IMR-90 (cell line): ENCODE results near the gene PRUNE2. TPM values are rescaled to one million over a fixed set of nuclear protein-coding genes. Genes with fewer than 3 reads are reported as not detected.

Experiments
- ATAC-seq: fragments of 200-7000 bp; cut with Tn5 transposase; 2 replicates; pipeline ENCODE4 v1.9.1; 2020; ENCODE audit warnings: low read depth, mild to moderate bottlenecking, moderate library complexity
- BruUV-seq: library from RNA; stranded (reverse); fragments of 400-500 nt; replicated peaks from 2 replicates; lab custom pipeline; 2021; lab: Mats Ljungman, UMichigan
- CTCF ChIA-PET: fragments of 300-600 bp; formaldehyde crosslinking; extraction: SDS; loops from one replicate; lab custom pipeline; 2021; ENCODE audit warnings: antibody characterized with exemption; lab: Yijun Ruan, JAX
- POLR2A ChIA-PET: fragments of 300-600 bp; sonication (Branson Sonifier 250); formaldehyde crosslinking; loops from one replicate; lab custom pipeline; 2022; ENCODE audit warnings: antibody characterized with exemption; ENCODE audit not compliant: unreplicated experiment; lab: Charles Lee
- DNase-seq: peaks from one replicate; pipeline ENCODE4 v3.0.0; 2013
- H2AFZ ChIP-seq: replicated peaks from 2 replicates; pipeline ENCODE3; 2013; ENCODE audit warnings: low read length, mild to moderate bottlenecking; ENCODE audit not compliant: poor library complexity
- H2AK5ac ChIP-seq: 2 replicates; pipeline ENCODE4 v1.6.1; 2013; ENCODE audit warnings: low read depth, low read length, inconsistent platforms
- H2AK9ac ChIP-seq: replicated peaks from 2 replicates; pipeline ENCODE3; 2013; ENCODE audit warnings: mild to moderate bottlenecking, low read depth, low read length, moderate library complexity; ENCODE audit not compliant: poor library complexity
- H2BK120ac ChIP-seq: 2 replicates; pipeline ENCODE4 v1.6.1; 2013; ENCODE audit warnings: low read depth, low read length, inconsistent platforms
- H2BK15ac ChIP-seq: 3 replicates; pipeline ENCODE4 v1.6.1; 2013; ENCODE audit warnings: low read depth, low read length, inconsistent platforms
- H2BK20ac ChIP-seq: 2 replicates; pipeline ENCODE4 v1.6.1; 2013; ENCODE audit warnings: low read depth, mild to moderate bottlenecking, inconsistent platforms, low read length, moderate library complexity
- H2BK5ac ChIP-seq: 2 replicates; pipeline ENCODE4 v1.6.1; 2013; ENCODE audit warnings: mild to moderate bottlenecking, low read depth, low read length, inconsistent platforms; ENCODE audit not compliant: poor library complexity, severe bottlenecking
- H3K14ac ChIP-seq: replicated peaks from 2 replicates; pipeline ENCODE4 v1.6.1; 2013; ENCODE audit warnings: low read depth, low read length, inconsistent platforms
- H3K18ac ChIP-seq: 2 replicates; pipeline ENCODE4 v1.6.1; 2013; ENCODE audit warnings: low read depth, low read length, control low read depth
- H3K23ac ChIP-seq: 2 replicates; pipeline ENCODE4 v1.6.1; 2013; ENCODE audit warnings: low read depth, low read length, inconsistent platforms
- H3K27ac ChIP-seq: 2 replicates; pipeline ENCODE4 v1.5.1; 2013; ENCODE audit warnings: mild to moderate bottlenecking, control low read depth, low read length; ENCODE audit not compliant: insufficient read depth
- H3K27me3 ChIP-seq: 2 replicates; pipeline ENCODE4 v1.6.1; 2013; ENCODE audit warnings: low read length; ENCODE audit not compliant: control insufficient read depth, insufficient read depth
- H3K36me3 ChIP-seq: 2 replicates; pipeline ENCODE4 v1.6.1; 2013; ENCODE audit warnings: low read length, mixed read lengths; ENCODE audit not compliant: control insufficient read depth, insufficient read depth
- H3K4ac ChIP-seq: 2 replicates; pipeline ENCODE4 v1.6.1; 2013; ENCODE audit warnings: low read depth, low read length, inconsistent platforms
- H3K4me1 ChIP-seq: 2 replicates; pipeline ENCODE4 v1.6.1; 2013; ENCODE audit warnings: low read length, mixed read lengths; ENCODE audit not compliant: control insufficient read depth, insufficient read depth
- H3K4me2 ChIP-seq: 2 replicates; pipeline ENCODE4 v1.6.1; 2013; ENCODE audit warnings: low read depth, mild to moderate bottlenecking, control low read depth, low read length, moderate library complexity
- H3K4me3 ChIP-seq: 2 replicates; pipeline ENCODE4 v1.5.1; 2013; ENCODE audit warnings: low read depth, mild to moderate bottlenecking, control low read depth, low read length, moderate library complexity; ENCODE audit not compliant: insufficient read depth
- H3K56ac ChIP-seq: 2 replicates; pipeline ENCODE4 v1.6.1; 2013; ENCODE audit warnings: low read length, inconsistent platforms; ENCODE audit not compliant: insufficient read depth; ENCODE audit errors: extremely low read depth
- H3K79me1 ChIP-seq, 2 experiments: 2 replicates each; pipeline ENCODE4 v1.6.1; 2013; ENCODE audit warnings: low read length in 2 of 2, inconsistent platforms in 1 of 2, low read depth in 1 of 2
- H3K9ac ChIP-seq: 2 replicates; pipeline ENCODE4 v1.6.1; 2013; ENCODE audit warnings: low read depth, low read length, control low read depth
- H3K9me1 ChIP-seq: 2 replicates; pipeline ENCODE4 v1.6.1; 2013; ENCODE audit warnings: low read length, inconsistent platforms; ENCODE audit not compliant: insufficient read depth
- H3K9me3 ChIP-seq: 2 replicates; pipeline ENCODE4 v1.6.1; 2013; ENCODE audit warnings: low read length; ENCODE audit not compliant: control insufficient read depth, insufficient read depth
- H4K20me1 ChIP-seq: 2 replicates; pipeline ENCODE4 v1.6.1; 2013; ENCODE audit warnings: low read length, inconsistent platforms; ENCODE audit not compliant: insufficient read depth
- H4K5ac ChIP-seq: 2 replicates; pipeline ENCODE4 v1.6.1; 2013; ENCODE audit warnings: mild to moderate bottlenecking, low read depth, low read length, control low read depth
- H4K8ac ChIP-seq, 2 experiments: 2 replicates each; pipeline ENCODE4 v1.6.1; 2013; ENCODE audit warnings: low read depth in 2 of 2, low read length in 2 of 2, control low read depth in 1 of 2, inconsistent platforms in 1 of 2
- H4K91ac ChIP-seq: 2 replicates; pipeline ENCODE4 v1.6.1; 2013; ENCODE audit warnings: low read depth, low read length, inconsistent platforms; ENCODE audit not compliant: insufficient read depth
- BHLHE40 ChIP-seq: fragments of 150-350 bp; IDR thresholded peaks from 2 replicates; pipeline ENCODE4 v1.6.1; 2016; ENCODE audit warnings: mild to moderate bottlenecking, low read depth, low read length
- CEBPB ChIP-seq: IDR thresholded peaks from 2 replicates; pipeline ENCODE4 v1.6.1; 2012; ENCODE audit warnings: low read depth, low read length, improper control_type of control experiment
- CHD1 ChIP-seq: IDR thresholded peaks from 2 replicates; pipeline ENCODE4 v1.6.1; 2012; ENCODE audit warnings: low read depth, low read length, improper control_type of control experiment
- CTCF ChIP-seq: conservative IDR thresholded peaks from 2 replicates; pipeline ENCODE4 v1.5.1; 2012; ENCODE audit warnings: mild to moderate bottlenecking, low read depth, low read length, improper control_type of control experiment
- ELK1 ChIP-seq: fragments of 150-350 bp; IDR thresholded peaks from 2 replicates; pipeline ENCODE4 v1.6.1; 2016; ENCODE audit warnings: low read depth, mild to moderate bottlenecking, low read length, moderate library complexity, borderline replicate concordance
- FOS ChIP-seq: fragments of 150-350 bp; IDR thresholded peaks from 2 replicates; pipeline ENCODE4 v1.6.1; 2016; ENCODE audit warnings: low read depth, low read length
- MAFK ChIP-seq: IDR thresholded peaks from 2 replicates; pipeline ENCODE4 v1.6.1; 2012; ENCODE audit warnings: low read depth, low read length, improper control_type of control experiment
- MAZ ChIP-seq: IDR thresholded peaks from 2 replicates; pipeline ENCODE4 v1.6.1; 2012; ENCODE audit warnings: low read depth, mild to moderate bottlenecking, low read length, improper control_type of control experiment, moderate library complexity, borderline replicate concordance
- MXI1 ChIP-seq: IDR thresholded peaks from 2 replicates; pipeline ENCODE4 v1.6.1; 2012; ENCODE audit warnings: low read depth, mild to moderate bottlenecking, low read length, moderate library complexity, borderline replicate concordance
- NFE2L2 ChIP-seq: fragments of 150-350 bp; IDR thresholded peaks from 2 replicates; pipeline ENCODE4 v1.6.1; 2016; ENCODE audit warnings: low read depth, mild to moderate bottlenecking, low read length
- POLR2A ChIP-seq: IDR thresholded peaks from 2 replicates; pipeline ENCODE4 v1.6.1; 2012; ENCODE audit warnings: mild to moderate bottlenecking, low read depth, low read length
- RAD21 ChIP-seq: IDR thresholded peaks from 2 replicates; pipeline ENCODE4 v1.6.1; 2012; ENCODE audit warnings: low read length, improper control_type of control experiment
- RCOR1 ChIP-seq: IDR thresholded peaks from 2 replicates; pipeline ENCODE4 v1.6.1; 2012; ENCODE audit warnings: mild to moderate bottlenecking, low read length, improper control_type of control experiment; ENCODE audit not compliant: insufficient replicate concordance
- RFX5 ChIP-seq: IDR thresholded peaks from 2 replicates; pipeline ENCODE4 v1.8.0; 2012; ENCODE audit warnings: low read depth, mild to moderate bottlenecking, low read length, moderate library complexity
- SMC3 ChIP-seq: fragments of 150-350 bp; IDR thresholded peaks from 2 replicates; pipeline ENCODE4 v1.6.1; 2016; ENCODE audit warnings: low read depth, mild to moderate bottlenecking, antibody characterized with exemption, low read length, moderate library complexity
- USF2 ChIP-seq: fragments of 150-350 bp; IDR thresholded peaks from 2 replicates; pipeline ENCODE4 v1.6.1; 2017; ENCODE audit warnings: mild to moderate bottlenecking, antibody characterized with exemption, low read length, low read depth
- WGBS, 2 experiments: methylation state at CpG; one replicate each; pipeline versions ENCODE4 v1.1.5 to v1.1.7; 2013; ENCODE audit warnings: missing lambda C conversion rate in 2 of 2; ENCODE audit not compliant: insufficient read length in 1 of 2; ENCODE audit errors: extremely low coverage in 2 of 2; 5-methylcytosine and 5-hydroxymethylcytosine counted together
- dilution Hi-C: fragments of 300-500 bp; cut with HindIII; formaldehyde crosslinking; loops from one replicate; pipeline ENCODE4 v1.14.3; 2018; ENCODE audit warnings: low sequenced_read_pairs; ENCODE audit not compliant: unreplicated experiment
- in situ Hi-C: fragments of 300-500 bp; cut with MboI; formaldehyde crosslinking; loops from 3 replicates; pipeline ENCODE4 v1.14.3; 2019; ENCODE audit warnings: low sequenced_read_pairs, inconsistent platforms, mixed read lengths
- intact Hi-C: fragments of 100-400 bp; cut with micrococcal nuclease; formaldehyde crosslinking; loops from 2 replicates; pipeline ENCODE4 v1.10.0; 2022
- polyA plus RNA-seq, 3 experiments: library from polyadenylated mRNA; depleted of rRNA; stranded (reverse); fragments of >200 nt; gene quantifications; 2 replicates each; pipeline ENCODE4 v1.2.3, GENCODE V29; 2012; ENCODE audit warnings: low replicate concordance in 1 of 3
- total RNA-seq: library from RNA; depleted of rRNA; stranded (reverse); fragments of >200 nt; gene quantifications from 2 replicates; pipeline ENCODE4 v1.2.3, GENCODE V29; 2012

Gene PRUNE2
- total and polyA plus RNA-seq, 2 of the 4 experiments (the other 2 are of a cell fraction): 0.70 to 1.6 TPM

GRCh38 chr9:76598981-76599380 lies 306.9 kb downstream of the PRUNE2 start:
- no peak for ATAC-seq
- CTCF ChIA-PET: no interaction called here

More at GRCh38 chr9:76598981-76599380, 306.9 kb downstream of the PRUNE2 start:
- DNase-seq: no peak
- H2AFZ ChIP-seq: no peak overlapping the region
- no peaks in the 10 kb centered on the region for H3K4me1 ChIP-seq
- H3K4me2 ChIP-seq: no peak overlapping the region
- no peaks in the 10 kb centered on the region for H3K27me3 ChIP-seq
- dilution Hi-C loops (no loop called here), in situ Hi-C loops (no loop called here), intact Hi-C loops (no loop called here)
- no peak overlapping the region for H3K23ac ChIP-seq
- H2BK120ac ChIP-seq: no peak overlapping the region
- H4K5ac ChIP-seq: no peak overlapping the region
- no peak overlapping the region for H2BK15ac ChIP-seq
- no peak overlapping the region for H2BK5ac ChIP-seq
- no peak overlapping the region for H3K4me3 ChIP-seq
- H2AK9ac ChIP-seq: no peak overlapping the region
- no peaks in the 10 kb centered on the region for H3K9me3 ChIP-seq
- BruUV-seq: no TSS peak
- H2BK20ac ChIP-seq: no peak overlapping the region
- TF ChIP-seq ELK1 (no peak), USF2 (no peak), POLR2A (no peak), MXI1 (no peak), CTCF (no peak), RFX5 (no peak), BHLHE40 (no peak), NFE2L2 (no peak), RAD21 (no peak), MAZ (no peak), FOS (no peak), CEBPB (no peak), RCOR1 (no peak), CHD1 (no peak), MAFK (no peak), SMC3 (no peak)
- no peaks in the 10 kb centered on the region for H3K79me1 ChIP-seq
- no peak overlapping the region for H2AK5ac ChIP-seq
- no CpG with 5 or more reads among the region's 4 CpGs for WGBS, 2 experiments
- no peaks in the 10 kb centered on the region for H3K36me3 ChIP-seq
- H4K8ac ChIP-seq: no peak overlapping the region
- no peak overlapping the region for H3K14ac ChIP-seq
- H3K4ac ChIP-seq: no peak overlapping the region
- no peaks in the 10 kb centered on the region for H4K20me1 ChIP-seq
- no peak overlapping the region for H3K9ac ChIP-seq
- H3K9me1 ChIP-seq: no peaks in the 10 kb centered on the region
- no peak overlapping the region for H3K18ac ChIP-seq
- H3K56ac ChIP-seq: no peak overlapping the region
- POLR2A ChIA-PET: no interaction called here
- H4K91ac ChIP-seq: no peak overlapping the region
- no peak overlapping the region for H3K27ac ChIP-seq
